Caco-2 (cell line): ENCODE data around the gene ENDOD1. TPM values are rescaled to one million over a fixed set of nuclear protein-coding genes. Genes with fewer than 3 reads are reported as not detected.

Experiments
- BruUV-seq: library from RNA; stranded (reverse); fragments of 400-500 nt; replicated peaks from 2 replicates; lab custom pipeline; 2021; lab: Mats Ljungman, UMichigan
- CTCF ChIA-PET: fragments of 300-600 bp; sonication (Branson Sonifier 250); formaldehyde crosslinking; loops from one replicate; lab custom pipeline; 2022; ENCODE audit warnings: antibody characterized with exemption; lab: Charles Lee
- POLR2A ChIA-PET: fragments of 300-600 bp; sonication (Branson Sonifier 250); formaldehyde crosslinking; loops from one replicate; lab custom pipeline; 2022; ENCODE audit warnings: antibody characterized with exemption; lab: Charles Lee
- DNase-seq, 2 experiments: peaks; one replicate each; pipeline versions ENCODE4 v3.0.0 to v3.0.0-alpha.2; 2020 to 2022
- H3K27me3 ChIP-seq: replicated peaks from 2 replicates; pipeline ENCODE4 v1.6.0; 2011; ENCODE audit warnings: low read length; ENCODE audit not compliant: control insufficient read depth, insufficient read depth
- H3K36me3 ChIP-seq: 2 replicates; pipeline ENCODE4 v1.5.1; 2011; ENCODE audit warnings: low read length; ENCODE audit not compliant: control insufficient read depth, insufficient read depth
- H3K4me1 ChIP-seq: fragments of 250-450 bp; sonication (Bioruptor Pico); 2 replicates; pipeline ENCODE4 v1.5.1; 2020; ENCODE audit warnings: mild to moderate bottlenecking
- H3K4me3 ChIP-seq: 2 replicates; pipeline ENCODE4 v1.5.1; 2011; ENCODE audit warnings: low read depth, mild to moderate bottlenecking, control low read depth, low read length
- H3K9me3 ChIP-seq: fragments of 250-450 bp; sonication (Bioruptor Pico); 2 replicates; pipeline ENCODE4 v1.5.1; 2020; ENCODE audit warnings: mild to moderate bottlenecking, moderate library complexity
- H3K27ac Mint-ChIP-seq: one replicate; pipeline ENCODE4 v1.8.0; 2022; ENCODE audit warnings: mixed read lengths; ENCODE audit not compliant: unreplicated experiment
- H3K27me3 Mint-ChIP-seq: one replicate; pipeline ENCODE4 v1.8.0; 2022; ENCODE audit warnings: mixed read lengths; ENCODE audit not compliant: insufficient read depth, unreplicated experiment
- H3K36me3 Mint-ChIP-seq: one replicate; pipeline ENCODE4 v1.8.0; 2022; ENCODE audit warnings: mild to moderate bottlenecking, mixed read lengths; ENCODE audit not compliant: insufficient read depth, unreplicated experiment
- H3K4me1 Mint-ChIP-seq: one replicate; pipeline ENCODE4 v1.8.0; 2022; ENCODE audit warnings: low read depth, mixed read lengths; ENCODE audit not compliant: unreplicated experiment
- H3K4me3 Mint-ChIP-seq: one replicate; pipeline ENCODE4 v1.8.0; 2022; ENCODE audit warnings: mild to moderate bottlenecking, moderate library complexity, mixed read lengths; ENCODE audit not compliant: unreplicated experiment
- H3K9me3 Mint-ChIP-seq: one replicate; pipeline ENCODE4 v1.8.0; 2022; ENCODE audit warnings: mixed read lengths; ENCODE audit not compliant: unreplicated experiment
- intact Hi-C: fragments of 100-400 bp; cut with micrococcal nuclease; formaldehyde crosslinking; loops from one replicate; pipeline ENCODE4 v1.10.0; 2022; ENCODE audit not compliant: unreplicated experiment
- total RNA-seq: library from RNA; stranded (reverse); gene quantifications from 2 replicates; pipeline ENCODE4 v1.2.3, GENCODE V29; 2022
- TF ChIP-seq, protein P1 (sequence below), 2 experiments: fragments of 200-600 bp in 1 of 2; IDR thresholded peaks; 1 replicate in 1 of 2; 2 replicates in 1 of 2; pipeline versions ENCODE4 v1.5.1 to v1.8.0; 2011 to 2022; ENCODE audit warnings: antibody characterized with exemption in 1 of 2, control low read depth in 1 of 2, inconsistent platforms in 1 of 2, low read depth in 1 of 2, low read length in 1 of 2, mild to moderate bottlenecking in 1 of 2, moderate library complexity in 1 of 2; ENCODE audit not compliant: insufficient read depth in 1 of 2, severe bottlenecking in 1 of 2, unreplicated experiment in 1 of 2

Gene ENDOD1
- total RNA-seq, 1 experiment from 2014 or later, result 22.7 TPM

DNA sequence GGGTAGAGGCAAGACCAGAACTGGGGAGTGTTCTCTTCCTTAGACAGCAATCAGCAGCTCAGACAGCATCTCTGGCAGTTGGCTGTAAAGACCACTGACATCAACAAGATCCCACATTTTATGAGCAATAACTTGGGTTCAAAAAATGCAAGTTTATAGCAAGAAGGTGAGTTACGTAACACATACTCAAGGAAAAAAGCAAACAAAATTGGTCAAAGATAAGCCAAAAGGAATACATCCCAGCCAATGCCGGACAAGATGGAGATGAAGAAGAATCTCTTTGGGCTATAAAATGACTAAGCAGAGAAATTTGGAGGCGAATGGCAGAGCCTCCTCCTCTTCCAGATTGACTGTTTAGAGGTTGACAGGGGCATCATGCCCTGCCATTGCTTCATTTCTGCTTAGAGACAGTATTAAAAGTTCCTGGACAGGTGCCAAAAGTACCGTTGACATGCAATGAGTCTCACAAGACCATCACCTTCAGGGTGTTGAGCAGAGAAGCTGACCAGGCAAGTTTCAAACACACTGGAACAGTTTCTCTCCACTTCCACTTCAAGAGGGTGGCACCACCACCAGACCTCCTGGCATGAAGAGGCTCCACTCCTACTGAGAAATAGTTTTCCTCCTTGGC, 55.9 kb downstream of the ENDOD1 start:
- Histone ChIP-seq H3K36me3 (no peaks in the 10 kb centered on the region), H3K27me3 (no peaks in the 10 kb centered on the region), H3K9me3 (no peaks in the 10 kb centered on the region), H3K4me1 (peaks cover 10% of the 10 kb centered on the region; the same call in 1 of the 2 replicates), H3K4me3 (no peak overlapping the region)
- DNase-seq, result no peak
- ChIA-PET CTCF (interaction anchor here (0.6 kb wide), 1 partner anchor 9 kb away, joined by 4 read pairs; no protein-coding TSS in a partner anchor), POLR2A (no interaction called here)
- TF ChIP-seq, protein P1, sequence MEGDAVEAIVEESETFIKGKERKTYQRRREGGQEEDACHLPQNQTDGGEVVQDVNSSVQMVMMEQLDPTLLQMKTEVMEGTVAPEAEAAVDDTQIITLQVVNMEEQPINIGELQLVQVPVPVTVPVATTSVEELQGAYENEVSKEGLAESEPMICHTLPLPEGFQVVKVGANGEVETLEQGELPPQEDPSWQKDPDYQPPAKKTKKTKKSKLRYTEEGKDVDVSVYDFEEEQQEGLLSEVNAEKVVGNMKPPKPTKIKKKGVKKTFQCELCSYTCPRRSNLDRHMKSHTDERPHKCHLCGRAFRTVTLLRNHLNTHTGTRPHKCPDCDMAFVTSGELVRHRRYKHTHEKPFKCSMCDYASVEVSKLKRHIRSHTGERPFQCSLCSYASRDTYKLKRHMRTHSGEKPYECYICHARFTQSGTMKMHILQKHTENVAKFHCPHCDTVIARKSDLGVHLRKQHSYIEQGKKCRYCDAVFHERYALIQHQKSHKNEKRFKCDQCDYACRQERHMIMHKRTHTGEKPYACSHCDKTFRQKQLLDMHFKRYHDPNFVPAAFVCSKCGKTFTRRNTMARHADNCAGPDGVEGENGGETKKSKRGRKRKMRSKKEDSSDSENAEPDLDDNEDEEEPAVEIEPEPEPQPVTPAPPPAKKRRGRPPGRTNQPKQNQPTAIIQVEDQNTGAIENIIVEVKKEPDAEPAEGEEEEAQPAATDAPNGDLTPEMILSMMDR (IDR thresholded peaks at IDR 0.05; ENCODE audit: insufficient read depth in 1 of 2, low read depth in 1 of 2, low read length in 1 of 2, severe bottlenecking in 1 of 2, unreplicated experiment in 1 of 2), result no peak
- H3K36me3 Mint-ChIP-seq, result no peaks in the 10 kb centered on the region
- peaks cover 11% of the 10 kb centered on the region for H3K4me1 Mint-ChIP-seq
- no TSS peak for BruUV-seq
- no peak overlapping the region for H3K27ac Mint-ChIP-seq
- no peak overlapping the region for H3K4me3 Mint-ChIP-seq
- no peaks in the 10 kb centered on the region for H3K9me3 Mint-ChIP-seq
- peaks cover 3% of the 10 kb centered on the region for H3K27me3 Mint-ChIP-seq
- intact Hi-C loops, result no loop called here

DNA sequence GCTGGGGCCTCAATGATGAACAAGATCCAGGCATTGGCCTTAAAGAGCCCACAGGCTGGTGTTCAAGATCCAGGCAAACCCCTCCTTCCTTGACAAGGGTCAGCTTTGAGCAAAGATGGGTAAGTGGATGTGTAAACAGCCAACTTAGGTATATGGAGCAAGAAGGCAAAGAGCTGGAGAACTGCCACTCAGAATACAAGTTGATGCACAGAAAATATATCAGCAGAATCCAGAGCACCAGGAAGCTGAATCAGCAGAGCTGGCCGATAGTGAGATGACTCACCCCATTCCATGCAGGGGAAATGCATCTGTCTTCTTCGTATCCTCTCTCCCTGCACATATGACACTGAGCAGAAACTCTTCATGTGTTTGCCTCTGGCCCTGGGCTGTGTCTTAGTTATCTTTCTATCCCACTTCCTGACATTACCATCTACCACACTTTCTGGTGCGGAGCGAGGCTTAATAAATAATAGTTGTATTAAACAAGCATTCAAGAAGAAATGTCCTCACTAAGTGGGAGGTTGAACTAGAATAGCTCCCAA, 57.8 kb downstream of the ENDOD1 start:
- H3K27ac Mint-ChIP-seq, result no peak overlapping the region

DNA sequence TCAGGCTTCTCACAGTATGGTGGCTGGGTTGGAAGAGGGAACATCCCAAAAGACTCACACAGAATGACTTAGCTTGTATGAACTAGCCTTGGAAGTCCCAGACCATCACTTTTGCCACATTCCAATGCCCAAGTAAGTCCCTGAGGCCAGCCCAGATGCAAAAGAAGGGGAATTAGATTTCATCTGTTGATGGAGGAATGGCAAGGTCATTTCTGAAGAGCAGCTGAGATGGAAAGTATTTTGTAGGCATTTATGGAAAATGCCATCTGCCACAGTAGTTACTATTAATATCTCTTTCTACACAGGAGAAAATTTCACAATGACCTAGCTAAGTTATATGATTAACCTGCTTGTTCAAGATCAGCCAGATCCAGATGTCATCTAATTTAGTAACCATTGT, 58.8 kb downstream of the ENDOD1 start:
- Mint-ChIP-seq H3K9me3 (no peaks in the 10 kb centered on the region), H3K36me3 (peaks cover 8% of the 10 kb centered on the region), H3K27me3 (no peaks in the 10 kb centered on the region), H3K27ac (no peak overlapping the region), H3K4me1 (peaks cover 20% of the 10 kb centered on the region), H3K4me3 (no peak overlapping the region)
- Histone ChIP-seq H3K27me3 (no peaks in the 10 kb centered on the region), H3K4me3 (no peak overlapping the region), H3K36me3 (no peaks in the 10 kb centered on the region), H3K9me3 (no peaks in the 10 kb centered on the region), H3K4me1 (peaks cover 14% of the 10 kb centered on the region)
- TF ChIP-seq, protein P1 (IDR thresholded peaks at IDR 0.05; ENCODE audit: insufficient read depth in 1 of 2, low read depth in 1 of 2, low read length in 1 of 2, severe bottlenecking in 1 of 2, unreplicated experiment in 1 of 2), result no peak
- CTCF ChIA-PET, result interaction anchor here (4.5 kb wide), 1 partner anchor 81 kb away, joined by 42 read pairs; the partner anchor contains the start of gene SRSF8
- no peak for DNase-seq
- no TSS peak for BruUV-seq
- POLR2A ChIA-PET, result no interaction called here
- intact Hi-C loops, result no loop called here

More for the DNA sequence above, 57.8 kb downstream of the ENDOD1 start:
- Histone ChIP-seq H3K4me3 (no peak overlapping the region), H3K9me3 (no peaks in the 10 kb centered on the region), H3K27me3 (no peaks in the 10 kb centered on the region), H3K4me1 (peaks cover 14% of the 10 kb centered on the region), H3K36me3 (no peaks in the 10 kb centered on the region)
- H3K9me3 Mint-ChIP-seq, result no peaks in the 10 kb centered on the region
- peaks cover 3% of the 10 kb centered on the region for H3K27me3 Mint-ChIP-seq
- TF ChIP-seq, protein P1 (IDR thresholded peaks at IDR 0.05; ENCODE audit: insufficient read depth in 1 of 2, low read depth in 1 of 2, low read length in 1 of 2, severe bottlenecking in 1 of 2, unreplicated experiment in 1 of 2), result no peak
- CTCF ChIA-PET, result interaction anchor here (0.6 to 1.2 kb wide), 3 partner anchors 54 to 554 kb away, joined by 3 to 5 read pairs (median 4); no protein-coding TSS in a partner anchor
- BruUV-seq, result no TSS peak
- peaks cover 20% of the 10 kb centered on the region for H3K4me1 Mint-ChIP-seq
- no peak overlapping the region for H3K4me3 Mint-ChIP-seq
- intact Hi-C loops, result no loop called here
- peak in 1 of 2 experiments; percentile 45 for DNase-seq
- POLR2A ChIA-PET, result interaction anchor here (0.6 kb wide), 1 partner anchor 26 kb away, joined by 3 read pairs; no protein-coding TSS in a partner anchor
- H3K36me3 Mint-ChIP-seq, result peaks cover 8% of the 10 kb centered on the region
